HG03097 (cell line): ENCODE results near the gene COL4A1.

Experiments used
- ATAC-seq: cut with Tn5 transposase; IDR thresholded peaks from one replicate; pipeline ENCODE4 v1.9.1; 2021; ENCODE audit not compliant: unreplicated experiment, low FRiP score

COL4A1 gene

GRCh38 chr13:110210604-110210985, 96.4 kb downstream of the COL4A1 start:
- ATAC-seq = no peak

GRCh38 chr13:110209950-110210603, 96.9 kb downstream of the COL4A1 start:
- ATAC-seq = no peak

GRCh38 chr13:110208116-110208515, 98.8 kb downstream of the COL4A1 start:
- no peak for ATAC-seq

- ATAC-seq = no peak
Observed at GRCh38 chr13:110206996-110207395, 100.0 kb downstream of the COL4A1 start.

- ATAC-seq = no peak
Observed at GRCh38 chr13:110206185-110206584, 100.8 kb downstream of the COL4A1 start.

- ATAC-seq = no peak
Observed at GRCh38 chr13:110201114-110201513, 105.8 kb downstream of the COL4A1 start.

- ATAC-seq = no peak
Observed at GRCh38 chr13:110200276-110200870, 106.6 kb downstream of the COL4A1 start.

GRCh38 chr13:110199046-110199831, 107.7 kb downstream of the COL4A1 start:
- ATAC-seq = no peak

GRCh38 chr13:110197471-110197870, 109.5 kb downstream of the COL4A1 start:
- no peak for ATAC-seq

GRCh38 chr13:110197026-110197425, 109.9 kb downstream of the COL4A1 start:
- ATAC-seq = no peak

- ATAC-seq = no peak
Observed at GRCh38 chr13:110195547-110196485, 111.1 kb downstream of the COL4A1 start.

- ATAC-seq = no peak
Observed at GRCh38 chr13:110194451-110194850, 112.5 kb downstream of the COL4A1 start.

- no peak for ATAC-seq
Observed at GRCh38 chr13:110193491-110193890, 113.5 kb downstream of the COL4A1 start.

- no peak for ATAC-seq
Observed at GRCh38 chr13:110192472-110192871, 114.5 kb downstream of the COL4A1 start.

GRCh38 chr13:110187641-110188161, 119.3 kb downstream of the COL4A1 start:
- ATAC-seq = no peak

GRCh38 chr13:110186231-110186855, 120.6 kb downstream of the COL4A1 start:
- no peak for ATAC-seq

GRCh38 chr13:110185696-110186095, 121.3 kb downstream of the COL4A1 start:
- ATAC-seq = no peak

- ATAC-seq = no peak
Observed at GRCh38 chr13:110183910-110184309, 123.0 kb downstream of the COL4A1 start.

GRCh38 chr13:110182461-110182860, 124.5 kb downstream of the COL4A1 start:
- no peak for ATAC-seq

- no peak for ATAC-seq
Observed at GRCh38 chr13:110182003-110182402, 125.0 kb downstream of the COL4A1 start.
